Left lung (tissue), 10 donors: ENCODE results near the gene RCC2. TPM values are rescaled to one million over a fixed set of nuclear protein-coding genes. Genes with fewer than 3 reads are reported as not detected.

ENCODE experiments used
- ATAC-seq: fragments of 200-7000 bp; cut with Tn5 transposase; one replicate; pipeline ENCODE4 v1.9.1; 2020; ENCODE audit warnings: moderate library complexity
- DNase-seq, 4 donors: peaks; one replicate each; pipeline ENCODE4 v3.0.0-alpha.2; 2013 to 2020
- H3K27ac ChIP-seq, 2 donors: fragments of 200-600 bp; sonication (generic) in 1 of 2; one replicate each; pipeline versions ENCODE4 v1.5.0 to v1.8.0; 2020 to 2021
- H3K27me3 ChIP-seq, 2 donors: fragments of 200-600 bp; sonication (generic) in 1 of 2; one replicate each; pipeline versions ENCODE4 v1.5.0 to v1.8.0; 2020 to 2021
- H3K36me3 ChIP-seq, 2 donors: fragments of 200-600 bp; sonication (generic) in 1 of 2; one replicate each; pipeline versions ENCODE4 v1.5.0 to v1.8.0; 2020 to 2021
- H3K4me1 ChIP-seq, 2 donors: fragments of 200-600 bp; one replicate each; pipeline ENCODE4 v1.8.0; 2021
- H3K4me3 ChIP-seq, 2 donors: fragments of 200-600 bp; sonication (generic) in 1 of 2; one replicate each; pipeline versions ENCODE4 v1.5.0 to v1.8.0; 2020 to 2021; ENCODE audit warnings: mild to moderate bottlenecking in 1 of 2
- H3K9me3 ChIP-seq, 2 donors: fragments of 200-600 bp; sonication (generic) in 1 of 2; one replicate each; pipeline versions ENCODE4 v1.5.0 to v1.8.0; 2020 to 2021
- CTCF ChIP-seq, 2 donors: fragments of 200-600 bp; sonication (generic) in 1 of 2; IDR thresholded peaks; one replicate each; pipeline versions ENCODE4 v1.5.0 to v1.8.0; 2021; ENCODE audit warnings: antibody characterized with exemption in 2 of 2
- intact Hi-C, 2 donors: fragments of 100-400 bp; cut with DNase I; formaldehyde crosslinking; loops; one replicate each; pipeline versions ENCODE4 v1.11.2 to v1.14.2; 2022
- polyA plus RNA-seq, 6 donors: library from polyadenylated mRNA; unstranded; fragments of 120-200 nt; gene quantifications; one replicate each; pipeline ENCODE4 v1.2.1, GENCODE V29; 2013; ENCODE audit not compliant: insufficient read length in 6 of 6
- total RNA-seq, 2 donors: library from RNA; stranded (reverse); fragmentation: NEBNext Ultra II Directional; extraction: Animal tissue kit (Norgen Biotek cat#: 25700); gene quantifications; one replicate each; pipeline ENCODE4 v1.2.1, GENCODE V29; 2021
- donor health status: DM: no; HTN: yes; CAD: no.
- donor health status: DM: no; HTN: no; CAD: no.

The RCC2 gene
- total and polyA plus RNA-seq, 8 donors = 56.8 to 103 (median 84.8) TPM

GRCh38 chr1:17447501-17447992 is 8.1 kb upstream of the RCC2 start:
- H3K4me3 ChIP-seq = no peak overlapping the region
- no peak for ATAC-seq
- H3K4me1 ChIP-seq = no peaks in the 10 kb centered on the region
- peak in 1 of 4 donors; percentile 9 for DNase-seq
- no peaks in the 10 kb centered on the region for H3K27me3 ChIP-seq
- intact Hi-C loops = no loop called here
- TF ChIP-seq CTCF (IDR thresholded peaks at IDR 0.05) = no peak
- no peak overlapping the region for H3K27ac ChIP-seq
- no peaks in the 10 kb centered on the region for H3K36me3 ChIP-seq
- no peaks in the 10 kb centered on the region for H3K9me3 ChIP-seq

- no peak for TF ChIP-seq CTCF (IDR thresholded peaks at IDR 0.05)
- H3K4me3 ChIP-seq = no peak overlapping the region
- H3K36me3 ChIP-seq = no peaks in the 10 kb centered on the region
- H3K9me3 ChIP-seq = no peaks in the 10 kb centered on the region
- ATAC-seq (no peak), DNase-seq (peak in 1 of 4 donors; percentile 10)
- intact Hi-C loops = no loop called here
- H3K27me3 ChIP-seq = no peaks in the 10 kb centered on the region
- H3K4me1 ChIP-seq = peaks cover 10 to 21% of the 10 kb centered on the region in 2 donors
- H3K27ac ChIP-seq = no peak overlapping the region
These were observed 3.4 kb upstream of the RCC2 start for GRCh38 chr1:17442841-17443240.

GRCh38 chr1:17441993-17442357 is 2.5 kb upstream of the RCC2 start:
- H3K4me3 ChIP-seq = no peak overlapping the region
- peak overlapping the region in 1 of 2 donors; percentile 66 for H3K27ac ChIP-seq
- H3K9me3 ChIP-seq = no peaks in the 10 kb centered on the region
- intact Hi-C loops = no loop called here
- H3K4me1 ChIP-seq = peaks cover 12 to 25% of the 10 kb centered on the region in 2 donors
- ATAC-seq (no peak), DNase-seq (peak in 1 of 4 donors; percentile 2)
- no peaks in the 10 kb centered on the region for H3K36me3 ChIP-seq
- TF ChIP-seq CTCF (IDR thresholded peaks at IDR 0.05) = no peak
- no peaks in the 10 kb centered on the region for H3K27me3 ChIP-seq

GRCh38 chr1:17441265-17441992 is 2.0 kb upstream of the RCC2 start:
- Histone ChIP-seq H3K27ac (peak overlapping the region in 1 of 2 donors; percentile 66), H3K4me3 (no peak overlapping the region), H3K4me1 (peaks cover 17 to 30% of the 10 kb centered on the region in 2 donors), H3K9me3 (no peaks in the 10 kb centered on the region), H3K27me3 (no peaks in the 10 kb centered on the region), H3K36me3 (no peaks in the 10 kb centered on the region)
- peak in 1 of 4 donors; percentile 21 for DNase-seq
- intact Hi-C loops = no loop called here
- TF ChIP-seq CTCF (IDR thresholded peaks at IDR 0.05) = no peak
- peak; percentile 26 for ATAC-seq

GRCh38 chr1:17440827-17441168 is 1.3 kb upstream of the RCC2 start:
- Histone ChIP-seq H3K36me3 (no peaks in the 10 kb centered on the region), H3K27me3 (no peaks in the 10 kb centered on the region), H3K9me3 (no peaks in the 10 kb centered on the region), H3K4me1 (peaks cover 20 to 36% of the 10 kb centered on the region in 2 donors), H3K27ac (peak overlapping the region in 1 of 2 donors; percentile 66), H3K4me3 (peak overlapping the region in 1 of 2 donors; percentile 86)
- no peak for DNase-seq
- intact Hi-C loops = no loop called here
- no peak for ATAC-seq
- no peak for TF ChIP-seq CTCF (IDR thresholded peaks at IDR 0.05)
